ENCODE data around the gene SPAAR. TPM values are rescaled to one million over a fixed set of nuclear protein-coding genes. Genes with fewer than 3 reads are reported as not detected.

The SPAAR gene
- total and polyA plus RNA-seq, 5 donors from 2014 or later, result not detected

DNA sequence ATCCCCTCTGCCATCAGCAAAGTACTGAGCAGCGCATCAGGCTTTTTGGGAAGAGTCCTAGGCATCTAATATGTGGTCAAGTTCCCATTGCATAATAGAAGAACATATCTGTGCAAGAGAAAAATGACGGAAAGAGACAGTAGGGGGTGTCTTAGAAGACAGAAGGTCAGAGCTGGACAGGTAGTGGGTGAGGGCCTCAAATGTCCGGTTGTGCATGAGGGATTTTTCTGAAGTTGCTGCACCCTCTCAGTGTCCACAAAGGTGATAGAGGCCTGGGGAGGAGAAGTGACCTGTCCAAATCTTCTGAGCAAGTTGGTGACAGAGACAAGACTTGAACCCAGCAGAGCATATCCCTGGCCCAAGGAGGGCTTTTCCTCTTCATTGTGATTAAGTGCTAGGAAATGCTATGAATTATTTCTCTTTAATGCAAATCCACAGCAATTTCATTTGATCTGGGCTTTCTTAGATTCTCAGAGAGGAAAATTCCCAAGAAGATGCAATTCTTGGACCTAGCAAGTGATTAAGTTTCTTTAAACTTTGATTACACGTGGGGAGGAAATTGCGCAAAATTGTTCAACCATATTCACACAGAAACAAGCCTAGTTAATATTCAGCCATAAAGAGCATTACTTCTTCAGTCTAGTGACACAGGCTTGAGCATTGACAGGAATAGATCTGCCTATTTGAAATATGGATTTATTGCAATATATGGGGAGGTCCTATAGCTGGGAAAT, 49.0 kb downstream of the SPAAR start, which contains the start of gene OR2S2:
OR2S2 (minus strand) TSS at position 51 of the 734 bp plus-strand sequence. CDS start 56 bp downstream, outside the sequence.
- Histone ChIP-seq H3K4me3 (ENCODE audit: low read depth, low read length) (no peak within 1 kb of the TSS), H3K27ac (ENCODE audit: insufficient read depth, low read length, poor library complexity, severe bottlenecking) (no peak within 1 kb of the TSS), H3K27me3 (ENCODE audit: control insufficient read depth, insufficient read depth, low read length) (peaks cover 15% of the 10 kb centered on the region), H3K36me3 (ENCODE audit: control insufficient read depth, insufficient read depth, low read length) (no peaks in the 10 kb centered on the region), H3K9me3 (ENCODE audit: control insufficient read depth in 2 of 2, low read length in 2 of 2) (no peaks in the 10 kb centered on the region), H3K4me1 (ENCODE audit: control insufficient read depth, insufficient read depth, low read length, poor library complexity, severe bottlenecking) (no peaks in the 10 kb centered on the region)
- peaks cover 40% of the 10 kb centered on the region for H3K27me3 Mint-ChIP-seq
- H3K36me3 Mint-ChIP-seq, result no peaks in the 10 kb centered on the region
- ATAC-seq (ENCODE audit: low read depth in 2 of 2) (no peak), DNase-seq (no peak)
- peaks cover 0 to 7% (median 1%) of the 10 kb centered on the region in 4 donors for H3K4me1 Mint-ChIP-seq
- no peaks in the 10 kb centered on the region for H3K9me3 Mint-ChIP-seq
- no peak within 1 kb of the TSS for H3K27ac Mint-ChIP-seq
- H3K4me3 Mint-ChIP-seq, result no peak within 1 kb of the TSS

DNA sequence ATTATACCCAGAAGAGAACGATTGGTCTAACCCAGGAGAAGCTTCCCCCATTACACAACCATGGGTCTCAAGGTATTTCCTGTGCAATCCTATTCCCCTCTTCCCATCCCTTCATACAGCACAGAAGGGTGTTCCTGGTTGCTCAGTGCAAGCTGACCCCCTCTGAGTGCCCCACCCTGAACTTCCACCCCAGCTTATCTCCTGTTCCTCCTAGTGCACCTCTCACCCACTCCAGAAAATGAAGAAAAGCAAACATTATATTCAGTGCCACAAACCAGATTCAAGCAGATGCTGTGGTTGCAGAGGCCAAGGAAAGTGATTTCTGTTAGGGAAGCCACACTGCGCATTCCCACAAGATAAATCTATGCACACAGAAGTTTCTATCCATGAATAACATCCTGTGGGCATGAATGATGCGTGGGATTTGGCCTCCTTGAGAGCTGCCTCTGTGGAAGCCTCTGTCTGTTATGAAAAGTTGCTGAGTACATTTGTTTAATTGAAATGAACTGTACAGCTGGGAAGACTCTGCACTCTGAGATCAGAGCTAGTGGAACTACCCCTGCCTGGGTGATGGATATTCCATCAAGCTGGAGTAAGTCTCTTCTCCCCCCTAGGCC, 50.9 kb downstream of the SPAAR start:
- Mint-ChIP-seq H3K4me1 (no peaks in the 10 kb centered on the region), H3K27ac (no peak overlapping the region), H3K4me3 (no peak overlapping the region), H3K27me3 (peaks cover 30% of the 10 kb centered on the region), H3K9me3 (peaks cover 0 to 1% (median 0%) of the 10 kb centered on the region in 7 donors), H3K36me3 (no peaks in the 10 kb centered on the region)
- Histone ChIP-seq H3K9me3 (ENCODE audit: control insufficient read depth in 2 of 2, low read length in 2 of 2) (no peaks in the 10 kb centered on the region), H3K4me3 (ENCODE audit: low read depth, low read length) (no peak overlapping the region), H3K27me3 (ENCODE audit: control insufficient read depth, insufficient read depth, low read length) (peaks cover 10% of the 10 kb centered on the region), H3K4me1 (ENCODE audit: control insufficient read depth, insufficient read depth, low read length, poor library complexity, severe bottlenecking) (no peaks in the 10 kb centered on the region), H3K36me3 (ENCODE audit: control insufficient read depth, insufficient read depth, low read length) (no peaks in the 10 kb centered on the region), H3K27ac (ENCODE audit: insufficient read depth, low read length, poor library complexity, severe bottlenecking) (no peak overlapping the region)
- DNase-seq (no peak), ATAC-seq (ENCODE audit: low read depth in 2 of 2) (no peak)

Other genes starting within 250 kb of the SPAAR start
- 0.84 TPM for gene ARHGEF39, start 244.3 kb upstream of the SPAAR start, total RNA-seq
- under 1 TPM; 0.36 to 0.66 (median 0.44) TPM for gene ARHGEF39, start 244.3 kb upstream of the SPAAR start, polyA plus RNA-seq
- gene CA9, start 235.6 kb upstream of the SPAAR start, total RNA-seq, result not detected
- under 1 TPM in 1 of 4 donors, not detected in 3; 0.48 TPM for gene CA9, start 235.6 kb upstream of the SPAAR start, polyA plus RNA-seq
- 38.8 TPM for gene TPM2, start 219.6 kb upstream of the SPAAR start, total RNA-seq
- not detected for gene TPM2, start 219.6 kb upstream of the SPAAR start, polyA plus RNA-seq
- gene TLN1, start 177.3 kb upstream of the SPAAR start, total RNA-seq, result 277 TPM
- 10 to 100 TPM; 33.7 to 36.2 (median 35.9) TPM for gene TLN1, start 177.3 kb upstream of the SPAAR start, polyA plus RNA-seq
- 14.6 TPM for gene CREB3, start 176.8 kb upstream of the SPAAR start, total RNA-seq
- gene CREB3, start 176.8 kb upstream of the SPAAR start, polyA plus RNA-seq, result 10 to 100 TPM; 33.4 to 36.4 (median 34.6) TPM
- gene GBA2, start 160.3 kb upstream of the SPAAR start, total RNA-seq, result 47.9 TPM
- gene GBA2, start 160.3 kb upstream of the SPAAR start, polyA plus RNA-seq, result 10 to 100 TPM; 18.7 to 27.1 (median 21.2) TPM
- gene RGP1, start 160.2 kb upstream of the SPAAR start, total RNA-seq, result 22.8 TPM
- 10 to 100 TPM in 1 of 4 donors, 1 to 10 TPM in 3; 4.6 to 10.2 (median 7.0) TPM for gene RGP1, start 160.2 kb upstream of the SPAAR start, polyA plus RNA-seq
- not detected for gene MSMP, start 155.2 kb upstream of the SPAAR start, total RNA-seq
- under 1 TPM in 1 of 4 donors, not detected in 3; 0.69 TPM for gene MSMP, start 155.2 kb upstream of the SPAAR start, polyA plus RNA-seq
- gene NPR2, start 117.9 kb upstream of the SPAAR start, total RNA-seq, result 7.7 TPM
- gene NPR2, start 117.9 kb upstream of the SPAAR start, polyA plus RNA-seq, result 1 to 10 TPM in 2 of 4 donors, under 1 TPM in 1, not detected in 1; 0.46 to 1.9 (median 1.5) TPM
- 0.99 TPM for gene SPAG8, start 97.2 kb upstream of the SPAAR start, total RNA-seq
- 1 to 10 TPM in 1 of 4 donors, under 1 TPM in 2, not detected in 1; 0.75 to 1.3 (median 0.85) TPM for gene SPAG8, start 97.2 kb upstream of the SPAAR start, polyA plus RNA-seq
- 21.7 TPM for gene HINT2, start 94.4 kb upstream of the SPAAR start, total RNA-seq
- 100 to 1,000 TPM in 2 of 4 donors, 10 to 100 TPM in 2; 70.5 to 105 (median 90.6) TPM for gene HINT2, start 94.4 kb upstream of the SPAAR start, polyA plus RNA-seq
- gene FAM221B, start 80.8 kb upstream of the SPAAR start, total RNA-seq, result not detected
- gene FAM221B, start 80.8 kb upstream of the SPAAR start, polyA plus RNA-seq, result under 1 TPM in 1 of 4 donors, not detected in 3; 0.03 TPM
- 3.3 TPM for gene TMEM8B, start 80.3 kb upstream of the SPAAR start, total RNA-seq
- gene TMEM8B, start 80.3 kb upstream of the SPAAR start, polyA plus RNA-seq, result 1 to 10 TPM in 3 of 4 donors, under 1 TPM in 1; 0.21 to 1.5 (median 1.3) TPM
- not detected for gene OR13J1, start 39.1 kb upstream of the SPAAR start, total RNA-seq
- not detected for gene OR13J1, start 39.1 kb upstream of the SPAAR start, polyA plus RNA-seq
- not detected for gene HRCT1, start 3.3 kb upstream of the SPAAR start, total RNA-seq
- gene HRCT1, start 3.3 kb upstream of the SPAAR start, polyA plus RNA-seq, result not detected
- gene OR2S2, start 48.7 kb downstream of the SPAAR start, total RNA-seq, result not detected
- not detected for gene OR2S2, start 48.7 kb downstream of the SPAAR start, polyA plus RNA-seq
- 6.5 TPM for gene RECK, start 127.4 kb downstream of the SPAAR start, total RNA-seq
- gene RECK, start 127.4 kb downstream of the SPAAR start, polyA plus RNA-seq, result 10 to 100 TPM in 2 of 4 donors, 1 to 10 TPM in 2; 5.5 to 12.6 (median 8.7) TPM
- 55.7 TPM for gene GLIPR2, start 227.2 kb downstream of the SPAAR start, total RNA-seq
- 100 to 1,000 TPM; 106 to 175 (median 139) TPM for gene GLIPR2, start 227.2 kb downstream of the SPAAR start, polyA plus RNA-seq